ENCODE data around the gene KIAA1755. TPM values are rescaled to one million over a fixed set of nuclear protein-coding genes. Genes with fewer than 3 reads are reported as not detected.

Gene KIAA1755
- polyA plus RNA-seq, 3 donors: 2.0 to 3.1 (median 2.8) TPM

- DNase-seq: no peak
Measured at GRCh38 chr20:38220587-38221118, 39.9 kb downstream of the KIAA1755 start.

GRCh38 chr20:38219006-38219950 lies 41.3 kb downstream of the KIAA1755 start:
- no peak for DNase-seq

DNA sequence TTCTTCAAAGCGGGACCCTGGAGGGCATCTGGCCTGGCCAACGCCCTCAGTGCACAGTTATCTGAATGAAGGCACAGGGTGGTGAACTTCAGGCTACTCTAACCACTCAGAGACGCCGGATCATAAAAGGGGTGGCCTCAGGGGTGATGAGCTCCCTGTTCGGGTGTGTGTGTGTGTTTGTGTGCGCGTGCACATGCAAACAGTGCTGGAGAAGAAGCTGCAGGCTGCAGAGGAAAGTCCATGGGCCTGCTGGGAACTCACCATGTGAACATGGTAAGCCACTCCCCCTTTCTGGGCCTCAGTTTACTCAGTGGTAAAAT lies 42.0 kb downstream of the KIAA1755 start:
- DNase-seq: no peak

- no peak for DNase-seq
Measured at GRCh38 chr20:38217791-38218565, 42.6 kb downstream of the KIAA1755 start.

DNA sequence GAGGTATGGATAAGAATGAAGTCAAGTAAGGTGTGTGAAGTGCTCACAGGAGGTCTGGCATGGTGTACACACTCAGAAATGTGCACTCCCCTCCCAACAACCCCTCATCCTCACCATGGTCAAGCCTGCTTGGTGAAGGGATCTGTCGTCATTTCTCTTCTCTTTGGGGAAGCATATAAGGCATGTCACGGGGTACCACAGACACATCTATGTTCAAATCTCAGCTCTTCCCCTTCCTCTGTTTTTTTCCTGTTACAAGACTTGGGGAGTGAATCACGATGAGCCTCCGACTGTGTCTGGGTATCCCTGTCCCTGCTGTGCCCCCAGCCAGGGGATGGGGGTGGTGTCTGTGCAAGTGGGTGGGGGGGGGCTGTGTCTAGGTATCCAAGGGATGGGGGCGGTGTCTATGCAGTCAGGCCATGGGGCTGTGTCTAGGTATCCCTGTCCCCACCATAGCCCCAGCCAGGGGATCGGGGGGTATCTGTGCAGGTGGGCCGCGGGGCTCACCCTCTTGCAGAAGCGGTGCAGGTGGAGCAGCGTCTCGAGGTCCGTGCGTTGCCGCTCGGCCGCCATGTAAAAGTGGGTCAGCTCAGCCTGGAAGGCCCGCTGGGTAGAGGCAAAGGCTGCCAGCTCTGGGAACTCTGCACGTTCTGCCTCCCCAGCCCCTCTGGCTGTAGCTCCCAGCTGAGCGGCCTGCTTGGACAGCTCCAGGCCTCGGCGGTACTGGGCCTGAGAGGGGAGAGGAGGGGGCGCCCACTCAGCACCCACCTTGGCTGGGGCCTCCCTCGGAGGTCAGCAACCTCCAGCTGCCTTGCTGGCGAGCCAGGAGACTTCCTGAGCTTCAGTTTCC lies 43.6 kb downstream of the KIAA1755 start:
- DNase-seq: no peak

DNA sequence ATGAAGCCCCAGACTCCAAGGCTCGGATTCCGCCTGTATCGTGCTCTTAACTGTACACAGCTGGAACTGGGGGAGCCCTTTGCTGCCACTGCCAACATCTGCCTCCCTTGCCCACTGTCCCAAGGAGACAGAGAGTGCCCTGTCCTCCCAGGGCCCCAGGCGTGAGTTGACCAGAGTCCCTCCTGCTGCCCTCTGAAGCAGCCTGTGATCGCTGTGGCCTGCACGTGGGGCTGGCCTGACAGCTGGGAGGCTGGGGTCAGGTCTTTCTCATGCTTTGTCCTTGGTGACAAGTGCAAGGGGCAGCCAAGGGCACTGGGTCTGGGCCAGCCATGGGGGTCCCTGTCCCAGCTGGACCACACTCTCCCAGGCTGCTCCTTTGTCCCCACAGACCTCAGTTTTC lies 44.3 kb downstream of the KIAA1755 start:
- no peak for DNase-seq

DNA sequence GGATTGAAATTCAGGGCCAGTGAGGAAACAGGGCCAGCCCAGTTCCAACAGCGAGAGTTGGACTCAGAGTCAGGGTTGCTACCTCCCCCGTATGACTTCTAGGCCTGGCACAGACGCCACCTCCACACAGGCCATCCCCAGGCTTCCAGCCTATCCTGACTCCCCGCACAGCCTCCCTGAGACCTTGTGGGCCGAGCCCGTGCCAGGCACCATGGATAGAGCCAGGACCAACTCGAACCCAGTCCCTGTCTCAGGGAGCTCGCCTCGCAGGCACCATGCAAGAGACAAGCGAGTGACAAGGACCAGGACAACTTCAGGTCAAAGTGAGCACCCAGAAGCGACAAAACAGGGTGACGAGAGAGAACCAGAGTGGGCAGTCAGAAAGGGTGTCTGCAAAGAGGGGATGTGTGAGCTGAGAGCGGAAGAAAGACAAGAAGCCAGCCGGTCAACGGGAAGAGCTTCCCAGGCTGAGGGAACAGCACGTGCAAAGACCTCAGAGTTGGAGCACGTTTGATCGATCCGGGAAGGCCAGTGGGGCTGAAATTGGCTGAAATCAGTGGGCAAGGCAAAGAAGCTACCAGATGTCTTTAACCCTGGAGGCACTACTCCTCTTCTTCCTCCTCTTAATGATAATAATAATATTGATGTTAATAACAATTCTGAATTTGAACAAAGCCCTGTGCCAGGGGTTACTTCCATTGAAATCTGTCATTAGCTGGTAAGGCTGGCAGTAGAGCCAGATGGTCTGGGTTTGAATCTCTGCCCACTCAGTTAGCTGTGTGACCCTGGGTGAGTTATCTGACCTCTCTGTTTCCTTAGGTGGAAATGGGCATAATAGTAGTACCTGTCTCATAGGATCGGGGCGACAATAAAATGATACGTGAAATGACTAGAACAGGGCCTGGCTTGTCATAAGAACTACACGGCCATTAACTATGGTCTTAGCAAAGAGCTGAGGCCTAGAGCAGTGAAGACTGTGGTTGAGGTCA lies 45.0 kb downstream of the KIAA1755 start:
- no peak for DNase-seq

DNA sequence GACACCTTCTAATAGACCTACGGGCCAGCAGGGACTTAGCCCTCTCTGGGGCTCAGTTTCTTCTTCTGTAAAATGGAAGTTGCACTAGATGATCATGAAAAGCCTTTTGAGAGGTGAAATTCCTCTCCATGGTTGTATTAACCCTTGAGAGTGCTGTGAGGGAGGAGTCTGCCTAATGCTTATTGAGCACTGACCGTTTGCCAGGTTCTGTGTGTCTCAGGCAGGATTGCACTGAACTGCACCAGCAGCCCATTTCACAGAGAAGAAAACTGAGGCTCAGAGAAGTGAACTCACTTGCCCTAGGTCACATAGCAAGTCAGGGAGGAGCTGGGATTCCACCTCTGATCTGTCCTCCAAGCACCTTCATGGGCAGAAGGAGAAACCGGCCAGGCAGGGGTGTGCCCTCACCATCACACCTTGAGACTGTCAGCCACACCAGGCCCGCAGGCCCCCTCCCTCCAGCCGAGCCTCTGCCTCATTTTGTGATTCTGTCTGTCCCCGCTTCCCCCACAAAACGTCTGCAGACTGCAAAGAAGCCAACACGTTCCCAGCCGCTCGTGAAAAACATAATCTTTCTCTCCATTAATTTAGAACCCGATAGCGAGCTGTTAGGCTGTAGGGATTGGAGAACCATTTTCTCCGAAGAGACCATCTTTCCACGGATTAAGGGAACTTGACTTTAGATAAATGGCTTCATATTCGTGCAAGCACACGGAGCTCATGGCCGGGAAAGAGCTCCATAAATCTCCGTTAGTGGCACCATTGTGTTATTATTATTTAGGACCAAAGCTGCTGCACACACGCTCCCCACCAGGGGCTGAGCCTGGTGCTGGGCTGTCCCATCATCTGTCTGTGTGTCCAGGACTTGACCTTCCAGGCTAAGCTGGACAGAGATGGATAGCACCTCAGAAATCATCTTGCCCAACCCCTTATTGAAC lies 46.0 kb downstream of the KIAA1755 start:
- no peak for DNase-seq

DNA sequence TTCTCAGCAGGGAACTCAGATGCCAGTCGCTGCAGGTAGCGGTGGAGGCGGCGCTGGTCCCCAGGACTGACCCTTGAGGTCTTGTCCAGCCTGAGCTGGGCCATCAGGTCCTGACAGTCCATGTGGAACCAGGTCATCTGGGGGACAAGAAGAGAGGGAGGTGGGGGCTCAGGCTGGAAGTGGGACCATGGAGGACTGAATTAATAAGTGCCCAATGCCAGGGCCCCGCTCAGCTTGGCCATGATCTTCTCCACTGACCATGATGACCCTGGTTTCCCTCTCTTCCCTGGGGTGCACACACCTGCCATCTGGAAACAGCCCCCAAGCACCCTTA lies 47.0 kb downstream of the KIAA1755 start:
- DNase-seq: no peak

DNA sequence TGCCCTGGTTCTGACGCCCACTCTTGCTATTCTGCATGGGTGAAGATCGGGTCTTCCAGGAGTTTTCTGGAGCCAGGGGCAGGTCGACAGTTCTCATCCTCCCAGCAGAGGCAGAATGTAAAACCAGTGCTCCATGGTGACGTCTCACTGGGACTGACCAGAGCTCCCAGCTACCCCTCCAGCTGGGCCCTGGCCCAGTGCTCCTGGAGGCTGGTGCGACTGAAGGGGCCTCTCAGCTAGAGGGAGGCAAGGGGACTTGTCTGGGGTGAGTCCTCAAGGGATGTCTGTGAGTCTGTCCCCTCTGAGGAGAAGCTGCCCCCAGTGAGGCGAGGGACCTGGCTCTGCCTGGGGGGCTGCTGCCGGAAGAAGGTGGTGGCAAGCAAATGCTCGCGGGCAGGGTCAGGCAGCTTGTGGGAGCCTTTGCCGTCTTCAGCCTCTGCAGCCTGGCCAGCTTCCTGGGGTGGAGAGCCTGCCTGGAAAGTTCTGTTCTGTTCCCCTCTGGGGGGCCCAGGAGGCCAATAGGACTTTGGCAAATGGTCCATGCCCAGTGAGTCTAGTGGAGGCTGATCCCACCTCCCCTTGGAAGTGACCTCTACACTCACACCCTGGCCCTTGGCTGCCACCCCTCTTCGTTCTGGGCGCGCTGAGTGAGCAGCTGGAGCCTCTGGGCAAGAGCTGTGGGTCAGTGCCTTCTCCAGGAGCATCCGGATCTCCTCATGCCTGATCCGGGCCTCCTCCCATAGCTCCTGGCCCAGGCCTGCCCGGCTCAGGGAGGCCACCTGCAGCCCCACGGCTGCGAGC lies 47.5 kb downstream of the KIAA1755 start:
- no peak for DNase-seq

DNA sequence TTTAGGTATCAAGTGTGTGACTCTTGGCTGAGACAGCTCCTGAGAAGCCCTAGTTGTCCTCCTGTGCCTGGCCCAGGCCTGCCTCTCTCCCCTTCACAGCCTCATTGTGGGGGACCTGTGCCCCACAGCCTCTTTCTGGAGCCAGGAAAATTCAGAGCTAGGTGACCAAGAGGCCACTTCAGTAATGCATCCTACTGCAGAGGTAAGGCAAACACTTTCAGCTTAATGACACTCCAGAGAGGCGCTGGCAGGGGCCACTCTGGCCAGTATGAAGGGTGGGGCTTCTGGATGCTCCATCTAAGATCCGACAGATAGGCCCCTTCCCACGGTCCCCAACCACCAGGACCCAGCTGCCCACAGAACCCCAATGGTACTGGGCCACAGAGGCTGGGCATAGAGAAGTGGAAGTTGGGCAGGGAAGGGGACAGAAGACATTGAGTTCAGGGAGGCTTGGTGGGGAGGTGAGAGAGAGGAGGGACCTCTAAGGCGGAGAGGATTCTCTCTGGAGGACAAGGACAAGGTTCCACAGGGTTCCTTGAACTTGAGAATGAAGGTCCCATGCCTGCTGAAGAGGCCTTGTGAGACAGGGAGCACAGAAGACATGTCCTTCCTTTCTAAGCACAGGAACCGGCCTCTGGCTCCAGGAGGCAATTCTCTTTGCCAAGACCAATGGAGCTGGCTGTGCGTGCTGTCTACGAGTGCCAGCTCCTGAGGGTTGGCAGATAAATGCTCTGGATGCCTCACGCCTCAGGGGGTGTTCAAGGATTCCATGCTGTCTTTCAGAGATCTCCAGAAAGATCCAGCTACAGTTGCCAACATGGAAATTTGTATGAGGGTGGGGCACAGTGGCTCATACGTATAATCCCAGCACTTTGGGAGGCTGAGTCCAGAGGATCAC lies 49.1 kb downstream of the KIAA1755 start:
- DNase-seq: no peak

- DNase-seq: no peak
Measured at GRCh38 chr20:38210741-38211140, 49.8 kb downstream of the KIAA1755 start.

DNA sequence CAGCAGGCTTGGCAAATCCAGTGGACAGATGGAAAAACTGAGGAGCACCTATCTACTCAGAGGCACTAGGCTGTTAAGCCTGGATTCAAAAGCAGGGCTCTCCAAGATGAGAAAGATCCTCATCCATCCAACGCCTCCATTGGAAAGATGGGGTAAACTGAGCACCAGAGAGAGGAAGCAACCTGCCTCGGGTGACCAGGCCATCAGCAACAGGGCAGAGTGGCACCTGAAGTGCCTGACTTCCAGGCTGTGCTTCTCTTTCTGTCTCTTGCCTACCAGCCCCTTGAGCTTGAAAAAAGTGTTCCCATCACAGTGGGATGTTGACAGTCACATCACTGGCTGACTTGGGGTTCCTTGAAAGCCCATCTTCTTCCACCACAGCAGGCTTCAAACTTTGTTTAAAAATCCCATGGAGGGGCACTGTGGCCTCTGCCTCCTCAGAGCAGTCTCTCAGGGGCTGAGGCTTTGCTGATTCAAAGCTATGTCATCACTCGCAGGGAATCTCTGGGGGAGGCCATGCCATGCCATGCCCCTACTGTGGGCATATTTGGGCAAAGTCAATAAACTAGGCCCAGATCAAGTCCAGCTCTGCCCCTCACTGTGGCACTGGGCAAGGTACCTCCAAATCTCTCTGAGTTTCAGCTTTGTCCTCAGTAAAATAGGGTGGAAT lies 50.7 kb downstream of the KIAA1755 start:
- DNase-seq: no peak

GRCh38 chr20:38209054-38209675 lies 51.4 kb downstream of the KIAA1755 start:
- DNase-seq: no peak

- DNase-seq: no peak
Measured at GRCh38 chr20:38208523-38208922, 52.0 kb downstream of the KIAA1755 start.

GRCh38 chr20:38208088-38208487 lies 52.4 kb downstream of the KIAA1755 start:
- DNase-seq: no peak

DNA sequence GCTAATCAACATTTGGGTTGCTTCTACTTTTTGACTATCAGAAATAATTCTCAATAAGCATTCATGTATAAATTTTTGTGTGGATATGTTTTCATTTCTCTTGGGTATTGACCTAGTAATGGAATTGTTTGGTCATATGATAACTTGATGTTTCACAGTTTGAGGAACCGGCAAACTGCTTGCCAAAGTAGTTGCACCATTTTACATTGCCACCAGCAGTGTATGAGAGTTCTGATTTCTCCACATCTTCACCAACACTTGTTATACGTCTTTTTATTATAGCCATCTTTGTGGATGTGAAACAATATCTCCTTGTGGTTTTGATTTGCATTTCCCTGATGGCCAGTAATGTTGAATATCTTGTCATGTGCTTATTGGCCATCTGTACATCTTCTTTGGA lies 52.9 kb downstream of the KIAA1755 start:
- no peak for DNase-seq

All from renal pelvis (tissue), 4 donors.